WI38 (cell line): ENCODE data around the gene PSMB8.

Source experiments
- H3K4me3 ChIP-seq: 2 replicates; pipeline ENCODE4 v1.5.1; 2011; ENCODE audit warnings: low read depth, mild to moderate bottlenecking, control low read depth, low read length
- CTCF ChIP-seq: IDR thresholded peaks from 2 replicates; pipeline ENCODE4 v1.5.1; 2012; ENCODE audit warnings: low read depth, mild to moderate bottlenecking, control low read depth, low read length

Gene PSMB8

DNA sequence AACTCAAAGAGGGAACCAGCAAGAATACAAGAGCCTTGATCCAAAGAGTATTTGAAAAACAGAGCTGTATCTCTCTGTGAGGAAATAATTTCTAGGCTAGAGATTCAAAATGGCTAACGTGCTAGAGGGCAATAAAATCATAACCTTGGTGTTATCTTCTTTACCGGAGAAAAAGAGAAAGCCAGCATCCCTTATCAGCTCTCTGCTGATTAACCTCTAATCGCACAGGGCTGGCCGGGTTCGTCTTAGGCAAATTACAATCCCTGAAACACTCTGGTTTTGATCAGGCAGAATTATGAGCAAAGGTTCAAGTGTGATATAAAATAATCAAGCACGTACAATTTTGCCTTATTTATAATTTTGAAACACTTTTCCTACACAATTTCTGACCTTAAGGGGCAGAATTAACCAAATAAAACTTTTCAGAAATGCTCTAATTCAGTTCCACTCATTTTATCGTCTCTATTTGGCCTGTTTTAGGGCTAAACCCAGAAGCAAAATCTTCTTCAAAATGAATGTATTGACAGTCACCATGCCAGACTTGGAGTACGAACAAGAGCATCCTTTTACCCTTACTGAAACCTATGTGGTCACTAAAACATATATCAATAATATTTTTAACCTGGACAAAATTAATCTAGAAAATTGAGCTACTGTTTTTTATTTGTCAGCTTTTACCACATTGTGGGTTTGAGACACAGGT is 23.9 kb upstream of the PSMB8 start:
- no peak for TF ChIP-seq CTCF
- no peak overlapping the region for H3K4me3 ChIP-seq

DNA sequence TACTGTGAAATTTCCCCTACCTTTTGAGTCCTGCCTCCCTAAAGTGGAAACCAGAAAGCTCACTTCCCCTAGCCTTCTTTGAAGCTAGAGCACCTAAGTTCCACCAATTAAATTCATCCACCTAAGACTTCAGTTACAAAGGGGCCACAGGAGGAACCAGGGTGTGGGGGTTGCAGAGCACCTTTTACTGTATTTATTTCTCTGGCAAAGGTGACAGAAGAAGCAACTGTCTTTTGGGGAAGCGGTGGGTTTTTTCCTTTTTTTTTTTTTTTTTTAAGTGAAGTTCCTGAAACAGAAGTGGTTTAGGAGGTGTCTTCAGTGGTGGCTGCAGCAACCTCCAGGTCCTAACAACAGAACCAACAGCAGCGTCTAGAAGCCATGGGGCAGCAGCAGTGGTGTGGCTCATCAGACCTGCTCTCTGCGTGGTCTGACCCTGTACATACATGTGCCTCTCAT is 23.2 kb upstream of the PSMB8 start:
- H3K4me3 ChIP-seq, result no peak overlapping the region
- TF ChIP-seq CTCF, result no peak

- H3K4me3 ChIP-seq, result no peak overlapping the region
These were observed 22.0 kb upstream of the PSMB8 start for GRCh38 chr6:32865724-32866443.

DNA sequence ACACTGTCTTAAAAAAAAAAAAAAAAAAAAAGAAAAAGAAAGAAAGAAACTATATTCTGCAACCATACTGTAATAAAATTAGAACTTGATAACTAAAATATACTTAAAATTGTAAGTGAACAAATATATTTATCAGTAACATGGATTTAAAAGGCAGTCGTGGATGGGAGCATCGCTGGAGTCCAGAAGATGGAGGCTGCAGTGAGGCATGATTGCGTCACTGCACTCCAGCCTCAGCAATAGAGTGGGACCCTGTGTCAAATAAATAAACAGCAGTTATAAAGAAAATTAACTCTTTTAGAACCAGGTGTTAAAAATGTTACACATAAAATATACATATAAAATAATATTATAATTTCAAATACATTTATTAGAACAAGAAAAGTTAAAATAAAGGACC is 18.9 kb upstream of the PSMB8 start:
- no peak overlapping the region for H3K4me3 ChIP-seq
- no peak for TF ChIP-seq CTCF

More at GRCh38 chr6:32865724-32866443, 22.0 kb upstream of the PSMB8 start:
- no peak for TF ChIP-seq CTCF

GRCh38 chr6:32860674-32861073 is 16.8 kb upstream of the PSMB8 start:
- no peak overlapping the region for H3K4me3 ChIP-seq

DNA sequence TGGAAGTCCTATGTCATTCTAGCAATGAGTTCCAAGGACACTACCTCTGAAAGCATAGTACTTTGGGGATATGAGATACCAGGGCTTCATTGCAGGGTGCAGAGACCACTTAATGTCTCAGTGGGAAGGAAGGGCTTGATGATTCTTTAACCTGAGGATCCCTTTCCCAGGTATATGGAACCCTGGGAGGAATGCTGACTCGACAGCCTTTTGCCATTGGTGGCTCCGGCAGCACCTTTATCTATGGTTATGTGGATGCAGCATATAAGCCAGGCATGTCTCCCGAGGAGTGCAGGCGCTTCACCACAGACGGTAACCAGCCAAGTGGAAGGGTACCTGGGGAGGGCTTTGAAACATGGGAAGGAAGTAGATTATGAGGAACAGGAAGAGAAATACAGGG is 14.3 kb upstream of the PSMB8 start:
- no peak for TF ChIP-seq CTCF
- no peak overlapping the region for H3K4me3 ChIP-seq

More at GRCh38 chr6:32860674-32861073, 16.8 kb upstream of the PSMB8 start:
- no peak for TF ChIP-seq CTCF
